H1 (cell line): Measurements from ENCODE around the gene ZNF609. TPM values are rescaled to one million over a fixed set of nuclear protein-coding genes. Genes with fewer than 3 reads are reported as not detected.

Experiments
- JUN ChIP-seq: IDR thresholded peaks from 2 replicates; pipeline ENCODE4 v1.6.1; 2011; ENCODE audit warnings: low read depth, mild to moderate bottlenecking, improper control_type of control experiment, low read length
- MAX ChIP-seq: IDR thresholded peaks from 2 replicates; pipeline ENCODE4 v1.6.1; 2012; ENCODE audit warnings: inconsistent platforms
- POU5F1 ChIP-seq: IDR thresholded peaks from 2 replicates; pipeline ENCODE4 v1.6.1; 2011; ENCODE audit warnings: low read depth, mild to moderate bottlenecking, low read length, moderate library complexity
- RXRA ChIP-seq: IDR thresholded peaks from 2 replicates; pipeline ENCODE4 v1.6.1; 2011; ENCODE audit warnings: low read depth, mild to moderate bottlenecking, low read length, moderate library complexity; ENCODE audit not compliant: insufficient read depth
- ZNF274 ChIP-seq: IDR thresholded peaks from 2 replicates; pipeline ENCODE4 v1.7.0; 2012; ENCODE audit warnings: low read length, borderline replicate concordance; ENCODE audit errors: extremely low read depth
- polyA plus RNA-seq, 7 experiments: library from polyadenylated mRNA; depleted of rRNA in 3 of 7; stranded (reverse) in 5 of 7; unstranded in 2 of 7; fragments of >200 nt in 5 of 7; fragments of 200-250 nt in 2 of 7; gene quantifications; 1 replicate in 5 of 7; 2 replicates in 1 of 7; 4 replicates in 1 of 7; pipeline versions ENCODE4 v1.2.1 to v1.2.3, GENCODE V29; 2011 to 2013; ENCODE audit warnings: missing spikeins in 2 of 7, mixed read lengths in 2 of 7
- total RNA-seq: library from RNA; stranded (reverse); fragmentation: NEBNext Ultra II Directional; extraction: Animal tissue kit (Norgen Biotek cat#: 25700); gene quantifications from 2 replicates; pipeline ENCODE4 v1.2.1, GENCODE V29; 2021

Gene ZNF609
- total and polyA plus RNA-seq, 2 of the 8 experiments (the other 6 are each of a cell fraction or from before 2014, with no cell fraction given), result 15.5 to 47.8 TPM

GRCh38 chr15:64581408-64581761 lies 121.0 kb downstream of the ZNF609 start (continued):
- TF ChIP-seq POU5F1 (no peak), RXRA (no peak), ZNF274 (no peak), MAX (no peak), JUN (no peak)
